GM10266 (cell line): Measurements from ENCODE around the gene VPS13D.

Experiments
- DNase-seq: peaks from one replicate; pipeline ENCODE4 v3.0.0; 2012; ENCODE audit errors: extremely low spot score
- TF ChIP-seq, protein P1 (sequence below): IDR thresholded peaks from 2 replicates; pipeline ENCODE4 v1.5.1; 2012; ENCODE audit warnings: mild to moderate bottlenecking, low read depth; ENCODE audit not compliant: control insufficient read depth, insufficient read depth; ENCODE audit errors: missing control alignments

Gene VPS13D

GRCh38 chr1:12552111-12552888 lies 322.5 kb downstream of the VPS13D start:
- TF ChIP-seq, protein P1, sequence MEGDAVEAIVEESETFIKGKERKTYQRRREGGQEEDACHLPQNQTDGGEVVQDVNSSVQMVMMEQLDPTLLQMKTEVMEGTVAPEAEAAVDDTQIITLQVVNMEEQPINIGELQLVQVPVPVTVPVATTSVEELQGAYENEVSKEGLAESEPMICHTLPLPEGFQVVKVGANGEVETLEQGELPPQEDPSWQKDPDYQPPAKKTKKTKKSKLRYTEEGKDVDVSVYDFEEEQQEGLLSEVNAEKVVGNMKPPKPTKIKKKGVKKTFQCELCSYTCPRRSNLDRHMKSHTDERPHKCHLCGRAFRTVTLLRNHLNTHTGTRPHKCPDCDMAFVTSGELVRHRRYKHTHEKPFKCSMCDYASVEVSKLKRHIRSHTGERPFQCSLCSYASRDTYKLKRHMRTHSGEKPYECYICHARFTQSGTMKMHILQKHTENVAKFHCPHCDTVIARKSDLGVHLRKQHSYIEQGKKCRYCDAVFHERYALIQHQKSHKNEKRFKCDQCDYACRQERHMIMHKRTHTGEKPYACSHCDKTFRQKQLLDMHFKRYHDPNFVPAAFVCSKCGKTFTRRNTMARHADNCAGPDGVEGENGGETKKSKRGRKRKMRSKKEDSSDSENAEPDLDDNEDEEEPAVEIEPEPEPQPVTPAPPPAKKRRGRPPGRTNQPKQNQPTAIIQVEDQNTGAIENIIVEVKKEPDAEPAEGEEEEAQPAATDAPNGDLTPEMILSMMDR: no peak
- DNase-seq: no peak

GRCh38 chr1:12552951-12553921 lies 323.4 kb downstream of the VPS13D start:
- TF ChIP-seq, protein P1: no peak
- no peak for DNase-seq

DNA sequence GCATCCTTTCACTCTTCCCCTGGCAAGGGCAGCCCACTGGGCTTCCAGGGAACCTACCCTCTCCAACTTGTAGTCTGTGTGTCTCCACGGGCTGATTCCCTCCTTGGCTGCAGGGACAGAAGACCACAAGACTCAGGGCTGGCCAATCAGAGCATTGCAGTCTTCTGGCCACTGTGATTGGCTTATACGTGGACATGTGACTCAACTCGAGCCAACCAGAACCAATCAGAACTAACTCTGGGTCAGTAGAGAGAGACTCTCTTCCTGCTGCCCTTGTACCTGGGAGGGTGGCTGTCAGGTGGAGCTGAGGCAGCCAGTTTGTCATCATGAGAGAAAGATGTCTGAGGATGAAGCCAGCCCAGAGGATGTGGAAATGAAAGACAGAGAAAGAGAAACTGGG lies 324.1 kb downstream of the VPS13D start:
- TF ChIP-seq, protein P1: no peak
- DNase-seq: no peak

DNA sequence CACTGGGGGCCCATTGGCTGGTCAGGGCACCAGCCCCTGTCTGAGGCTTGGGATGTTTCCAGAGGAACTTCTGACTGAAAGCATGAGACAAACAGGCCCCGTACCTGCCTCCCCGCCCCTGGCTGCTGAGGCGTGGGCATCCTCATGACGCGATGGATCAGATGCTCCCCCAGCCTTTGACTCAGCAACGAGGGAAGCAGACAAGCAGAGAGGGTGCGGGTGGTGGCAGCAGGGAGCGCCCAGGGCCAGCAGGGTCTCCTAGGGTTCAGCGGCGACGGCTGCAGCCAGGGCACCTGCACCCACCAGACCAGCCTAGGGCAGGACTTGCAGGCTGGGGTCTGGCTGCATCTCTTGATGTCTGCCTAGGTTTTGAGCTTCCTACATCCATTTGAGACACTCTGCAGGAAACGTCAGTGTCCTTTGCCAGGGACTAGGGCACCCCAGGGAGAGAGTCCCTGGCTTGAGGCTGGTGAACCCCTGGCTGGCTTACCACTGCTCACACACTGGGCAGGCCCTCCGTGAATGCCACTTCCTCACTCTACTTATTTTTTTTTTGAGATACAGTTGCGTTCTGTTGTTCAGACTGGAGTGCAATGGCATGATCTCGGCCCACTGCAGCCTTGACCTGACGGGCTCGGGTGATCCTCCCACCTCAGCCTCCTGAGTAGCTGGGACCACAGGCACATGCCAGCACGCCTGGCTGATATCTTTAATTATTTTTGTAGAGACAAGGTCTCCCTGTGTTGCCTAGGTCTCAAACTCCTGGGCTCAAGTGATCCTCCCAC lies 324.9 kb downstream of the VPS13D start:
- TF ChIP-seq, protein P1: no peak
- no peak for DNase-seq

- TF ChIP-seq, protein P1: no peak
- DNase-seq: no peak
Measured at GRCh38 chr1:12555411-12556367, 325.9 kb downstream of the VPS13D start.

DNA sequence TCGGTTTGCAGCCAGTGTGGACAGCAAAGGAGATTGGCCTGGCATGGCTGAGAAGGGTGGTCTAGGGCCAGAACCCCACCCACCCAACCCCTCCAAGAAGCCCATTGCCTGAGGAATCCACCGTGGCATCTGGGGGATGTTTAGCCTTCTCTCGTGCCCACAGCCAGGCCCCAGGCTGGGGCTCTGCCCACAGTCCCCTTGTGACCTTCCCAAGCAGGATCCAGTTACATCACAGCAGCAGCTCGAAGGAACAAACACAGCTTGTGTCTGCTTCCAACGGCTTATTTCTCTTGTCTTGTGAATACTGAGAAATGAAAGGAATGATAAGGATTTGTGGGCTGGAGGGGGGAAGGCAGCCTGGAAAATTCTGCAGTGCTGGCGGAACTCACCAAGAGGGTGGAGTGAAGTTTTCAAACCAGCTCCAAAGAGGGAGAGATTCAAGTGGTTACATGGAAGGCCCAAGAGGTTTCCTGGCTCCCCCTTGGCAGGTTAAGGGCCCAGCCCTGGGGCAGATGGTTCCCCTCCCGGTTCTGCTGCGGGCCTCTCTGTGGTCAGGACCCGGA lies 326.6 kb downstream of the VPS13D start:
- no peak for DNase-seq
- TF ChIP-seq, protein P1: no peak
